Stimulated activated CD4-positive, alpha-beta T cell treated with anti-CD3 and anti-CD28 coated beads, Interleukin-1b, Interleukin-23, amount 100 ng/mL, for 24 hours (primary cell): ENCODE data around the gene COX4I1.

Source experiments
- DNase-seq, 4 experiments: peaks; one replicate each; pipeline ENCODE4 v3.0.0-alpha.2; 2020; ENCODE audit warnings: low read depth in 4 of 4, low spot score in 1 of 4

The COX4I1 gene

DNA sequence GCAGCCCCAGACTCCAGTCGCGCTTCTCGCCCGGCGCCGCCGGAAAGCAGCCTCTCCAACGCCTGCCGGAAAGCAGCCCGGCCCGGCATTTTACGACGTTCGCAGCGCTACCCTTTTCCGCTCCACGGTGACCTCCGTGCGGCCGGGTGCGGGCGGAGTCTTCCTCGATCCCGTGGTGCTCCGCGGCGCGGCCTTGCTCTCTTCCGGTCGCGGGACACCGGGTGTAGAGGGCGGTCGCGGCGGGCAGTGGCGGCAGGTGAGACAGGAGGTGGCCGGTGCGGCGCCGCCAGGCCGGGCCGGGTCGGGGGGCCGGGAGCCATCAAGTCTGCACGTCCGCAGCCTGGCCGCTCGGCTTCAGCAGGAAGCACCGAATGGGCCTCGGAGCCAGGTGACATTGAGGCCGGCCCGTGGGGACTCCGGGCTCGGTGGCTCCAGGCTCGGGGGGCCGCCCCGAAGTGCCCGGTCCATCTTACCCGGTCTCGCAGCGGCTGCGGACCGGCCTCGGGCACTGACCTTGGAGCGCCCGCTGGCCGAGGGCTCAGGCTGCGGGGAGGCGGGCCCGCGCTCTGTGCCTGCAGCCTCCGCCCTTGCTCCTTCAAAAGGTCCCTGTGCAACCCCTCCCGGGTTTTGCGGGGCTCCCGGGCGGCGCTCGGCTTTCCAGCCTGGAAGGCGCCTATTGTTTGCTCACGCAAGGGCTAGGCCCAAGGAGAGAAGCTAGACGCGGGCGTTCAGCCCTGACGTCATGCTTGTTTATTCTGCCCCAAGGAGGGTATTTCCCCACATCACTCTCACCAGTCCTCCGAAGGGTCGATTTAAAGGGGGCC lies at the start of gene COX4I1, which contains the start of gene EMC8:
TSS of gene COX4I1 (plus strand) at position 199 of the 824 bp plus-strand sequence. CDS start 1,511 bp downstream, outside the sequence.
TSS of gene EMC8 (minus strand) at position 48 of the 824 bp plus-strand sequence. CDS start 249 bp downstream, outside the sequence.
- DNase-seq = peak; percentile 86 to 94 (median 90)

DNA sequence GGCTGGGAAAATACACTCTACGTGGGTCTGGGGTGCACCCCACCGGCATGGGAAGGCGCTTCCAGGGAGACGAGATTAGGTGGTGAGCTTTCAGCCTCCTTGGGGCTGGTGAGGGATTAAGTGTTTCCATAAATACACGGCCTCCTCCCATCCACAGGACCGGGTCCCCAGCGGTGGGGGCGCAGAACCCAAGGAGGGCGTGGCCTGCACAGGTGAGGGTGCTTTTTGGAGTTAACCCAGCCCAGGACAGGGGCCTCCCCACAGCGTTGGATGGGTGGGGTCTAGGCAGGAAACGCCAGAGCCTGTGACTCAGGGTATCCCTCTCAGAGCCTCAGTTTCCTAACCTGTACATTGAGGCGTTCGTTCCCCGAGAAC lies 49.7 kb upstream of the COX4I1 start:
- no peak for DNase-seq

DNA sequence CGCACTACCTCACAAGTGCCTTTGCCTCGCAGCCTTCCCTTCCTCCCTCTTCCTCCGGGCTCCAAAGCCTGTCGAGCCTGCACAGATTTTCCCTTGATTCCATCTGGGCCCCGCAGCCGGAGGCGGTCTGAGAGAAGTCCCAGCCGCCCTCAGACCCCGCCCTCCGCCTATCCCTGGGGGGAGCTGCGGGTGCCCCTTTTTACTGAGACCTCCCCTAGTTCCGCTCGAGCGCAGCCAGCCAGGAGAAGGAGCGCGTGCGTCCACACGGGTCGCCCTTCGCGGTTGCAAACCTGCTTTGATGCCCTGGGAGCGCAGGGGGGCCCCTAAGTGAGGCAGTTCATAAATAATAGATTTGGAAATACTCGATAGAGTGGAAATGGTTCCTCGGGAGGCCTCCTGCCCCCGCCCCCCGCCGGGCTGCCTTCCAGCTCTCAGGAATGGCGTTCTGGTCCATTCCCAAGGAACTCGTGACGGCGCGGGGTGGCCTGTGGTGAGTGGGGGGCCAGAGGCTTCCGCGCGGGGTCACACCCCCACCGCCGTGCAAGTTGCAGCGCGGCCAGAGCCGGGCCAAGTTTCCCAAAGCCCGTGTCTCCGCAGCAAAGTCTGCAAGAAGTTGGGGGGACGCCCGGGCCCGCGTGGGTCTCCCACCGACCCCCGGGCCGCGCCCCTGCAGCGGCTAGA lies 49.2 kb upstream of the COX4I1 start:
- DNase-seq = no peak

DNA sequence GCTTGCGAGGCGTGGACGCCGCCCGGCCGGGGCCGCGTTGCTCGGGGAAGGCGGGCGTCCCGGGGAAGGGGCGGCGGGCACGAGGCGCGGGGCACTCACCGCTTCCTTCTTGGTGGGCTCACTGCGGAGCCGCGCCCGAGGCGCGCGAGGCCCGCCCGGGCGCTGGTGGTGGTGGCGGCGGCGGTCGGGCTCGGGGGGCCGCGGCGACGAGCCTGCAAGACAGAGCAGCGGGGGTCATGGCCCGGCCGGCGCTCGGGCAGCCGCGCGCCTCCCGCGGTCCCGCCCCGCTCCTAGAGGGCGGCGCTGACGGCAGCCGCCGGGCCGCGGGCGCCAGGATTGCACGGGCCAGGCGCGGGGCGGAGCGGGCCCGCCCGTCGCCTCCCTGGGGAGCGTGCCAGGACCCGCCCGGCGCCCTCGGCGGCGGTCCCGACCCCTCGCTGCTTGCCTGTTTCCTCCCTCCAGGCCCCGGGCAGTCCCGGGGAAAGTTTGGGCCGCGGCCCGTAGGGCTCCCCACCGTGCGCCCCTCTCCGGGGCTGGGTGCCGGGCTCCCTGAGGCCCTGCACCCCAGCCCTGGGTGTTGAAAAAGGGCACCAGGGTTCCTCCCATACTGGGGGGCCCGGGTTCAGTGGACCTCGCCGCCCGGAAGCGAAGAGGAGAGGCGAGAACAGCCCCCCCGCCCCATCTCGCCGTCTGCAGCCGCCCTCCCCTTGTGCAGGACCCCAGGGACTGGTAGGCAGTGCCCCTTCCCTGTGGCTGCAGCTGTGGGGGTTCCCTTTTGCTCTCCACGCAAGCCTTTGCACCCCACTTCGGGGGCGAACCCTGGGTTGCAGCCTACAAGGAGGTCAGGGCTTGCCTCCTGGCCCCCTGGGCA lies 48.4 kb upstream of the COX4I1 start, which contains the start of gene C16orf74:
TSS of gene C16orf74 (minus strand) at position 270 of the 871 bp plus-strand sequence. CDS start 15,879 bp downstream, outside the sequence.
- DNase-seq = no peak

DNA sequence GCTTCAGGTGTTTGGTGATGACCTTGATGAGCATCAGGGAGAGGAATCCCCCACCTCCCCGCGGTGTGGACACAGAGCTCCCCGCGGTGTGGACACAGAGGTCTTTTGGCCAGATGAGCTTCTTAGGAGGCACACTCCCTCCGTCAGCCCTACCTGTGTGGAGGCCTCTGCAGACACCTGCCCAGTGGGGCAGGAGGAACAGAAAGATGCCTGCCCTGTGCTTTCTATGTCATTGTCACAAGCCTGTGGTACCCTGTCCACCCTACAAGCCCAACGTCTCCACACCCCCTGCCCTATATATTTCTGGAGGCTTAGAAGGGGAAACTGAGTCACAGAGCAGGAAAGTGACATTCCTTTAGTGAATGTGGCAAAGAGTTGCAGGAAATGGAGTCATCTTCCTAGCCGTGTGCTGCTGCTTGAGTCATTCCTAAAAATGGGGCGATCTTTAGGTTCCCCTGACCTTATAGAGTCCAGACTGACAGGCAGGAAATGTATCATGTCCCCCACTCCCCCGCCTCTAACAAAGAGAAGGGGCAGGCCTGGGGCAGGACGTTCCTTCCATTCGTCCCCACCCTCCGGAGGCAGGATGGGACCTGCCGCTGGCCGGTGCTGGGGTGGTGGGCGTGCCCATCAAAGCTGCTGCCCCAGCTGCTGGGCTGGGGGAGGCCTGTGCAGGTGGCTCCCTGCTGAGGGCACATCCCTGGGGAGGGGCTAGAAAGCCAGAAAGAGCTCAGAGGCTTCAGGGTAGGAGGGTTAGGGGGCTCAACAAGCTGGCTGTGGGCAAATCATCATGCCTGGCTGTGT lies 47.6 kb upstream of the COX4I1 start:
- no peak for DNase-seq

DNA sequence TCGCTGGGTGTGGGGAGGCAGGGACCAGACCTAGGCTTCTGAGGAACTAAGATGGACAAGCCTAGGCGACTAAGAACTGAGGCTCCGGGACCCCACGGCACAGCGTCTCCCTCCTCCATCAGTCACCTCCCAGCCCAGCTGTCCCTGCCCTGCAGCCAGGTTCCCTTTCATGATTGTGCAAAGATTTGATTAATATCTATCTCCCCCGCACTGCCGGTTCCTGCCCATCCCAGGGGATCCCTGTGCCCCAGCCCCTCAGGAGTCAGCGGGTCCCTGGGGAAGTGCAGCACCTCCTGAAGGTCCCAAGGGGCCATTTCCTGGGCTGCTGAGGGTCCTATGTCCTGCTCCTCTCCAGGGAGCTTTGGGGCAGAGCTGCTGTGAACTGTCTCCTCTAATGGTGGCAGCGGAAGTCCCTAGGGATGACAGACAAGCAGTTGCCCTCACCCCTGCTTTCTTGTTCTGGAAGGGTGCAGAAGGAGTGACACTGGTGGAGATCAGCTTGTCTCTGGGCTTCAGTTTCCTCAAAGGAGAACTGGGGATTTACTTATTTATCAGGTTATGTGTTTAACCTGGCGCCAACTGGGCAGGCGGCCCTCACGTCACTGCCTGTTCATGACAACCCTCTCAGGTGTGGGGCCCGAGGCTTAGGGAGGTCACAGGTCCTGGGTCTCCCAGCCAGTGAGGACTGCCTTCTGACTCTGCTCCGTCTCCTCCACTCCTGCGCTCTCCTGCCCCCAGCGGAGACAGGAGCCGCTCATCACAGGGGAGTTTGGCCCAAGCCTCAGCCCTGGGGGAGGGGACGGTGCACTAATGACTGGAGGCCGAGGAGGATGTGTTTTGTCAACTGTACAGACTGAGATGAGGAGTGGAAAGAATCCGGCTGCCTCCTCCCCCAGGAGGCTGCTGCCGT lies 46.7 kb upstream of the COX4I1 start:
- no peak for DNase-seq

DNA sequence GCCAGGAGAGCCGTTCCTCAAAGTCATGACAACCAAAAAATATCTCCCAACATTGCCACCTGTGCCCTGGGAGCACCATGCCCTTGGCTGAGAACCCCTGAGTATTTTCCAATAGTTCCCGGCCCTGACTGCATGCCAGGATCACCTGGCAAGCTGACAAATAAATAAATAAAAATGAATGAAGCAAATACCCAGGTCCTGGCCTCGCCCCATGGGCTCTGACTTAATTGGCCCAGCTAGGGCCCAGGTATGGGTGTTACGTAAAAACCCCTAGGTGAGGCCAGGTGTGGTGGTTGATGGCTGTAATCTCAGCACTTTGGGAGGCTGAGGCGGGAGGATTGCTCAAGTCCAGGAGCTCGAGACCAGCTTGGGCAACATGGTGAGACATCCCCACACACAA lies 45.9 kb upstream of the COX4I1 start:
- DNase-seq = no peak

DNA sequence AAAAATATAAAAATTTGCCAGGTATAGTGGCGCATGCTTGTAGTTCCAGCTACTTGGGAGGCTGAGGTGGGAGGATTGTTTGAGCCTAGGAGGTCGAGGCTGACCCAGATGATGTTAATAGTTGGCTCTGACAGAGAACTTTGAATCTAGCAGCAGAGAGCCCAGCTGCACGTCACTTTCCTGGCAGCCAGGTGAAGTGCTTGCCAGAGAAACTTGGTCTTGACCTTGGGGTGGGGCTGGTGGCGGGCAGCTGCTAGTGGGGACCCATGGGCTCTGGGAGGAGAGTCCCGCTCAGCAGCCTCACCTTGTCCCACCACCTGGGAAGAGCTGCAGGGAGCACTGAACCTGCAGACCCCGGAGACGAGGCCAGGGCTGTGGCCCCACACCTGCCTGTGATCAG lies 45.5 kb upstream of the COX4I1 start:
- DNase-seq = no peak

DNA sequence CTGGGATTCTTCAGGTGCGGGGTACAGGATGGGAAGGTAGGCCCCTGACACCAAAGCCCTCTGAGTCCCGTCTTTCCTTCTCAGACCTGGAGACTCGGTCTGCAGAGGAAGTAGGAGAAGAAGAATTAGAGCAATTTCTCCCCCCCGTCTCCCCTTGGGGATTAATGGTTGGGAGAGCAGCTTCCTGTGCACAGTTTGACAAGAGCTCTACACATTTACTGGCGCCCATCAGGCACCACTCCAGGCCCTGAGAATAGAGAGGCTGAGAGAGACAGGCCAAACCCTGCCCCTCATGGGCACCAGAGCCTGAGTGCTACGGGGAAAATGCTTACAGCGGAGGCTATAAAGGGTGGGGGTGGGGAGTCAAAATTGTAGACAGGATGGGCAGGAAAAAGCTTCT lies 45.1 kb upstream of the COX4I1 start:
- DNase-seq = no peak

DNA sequence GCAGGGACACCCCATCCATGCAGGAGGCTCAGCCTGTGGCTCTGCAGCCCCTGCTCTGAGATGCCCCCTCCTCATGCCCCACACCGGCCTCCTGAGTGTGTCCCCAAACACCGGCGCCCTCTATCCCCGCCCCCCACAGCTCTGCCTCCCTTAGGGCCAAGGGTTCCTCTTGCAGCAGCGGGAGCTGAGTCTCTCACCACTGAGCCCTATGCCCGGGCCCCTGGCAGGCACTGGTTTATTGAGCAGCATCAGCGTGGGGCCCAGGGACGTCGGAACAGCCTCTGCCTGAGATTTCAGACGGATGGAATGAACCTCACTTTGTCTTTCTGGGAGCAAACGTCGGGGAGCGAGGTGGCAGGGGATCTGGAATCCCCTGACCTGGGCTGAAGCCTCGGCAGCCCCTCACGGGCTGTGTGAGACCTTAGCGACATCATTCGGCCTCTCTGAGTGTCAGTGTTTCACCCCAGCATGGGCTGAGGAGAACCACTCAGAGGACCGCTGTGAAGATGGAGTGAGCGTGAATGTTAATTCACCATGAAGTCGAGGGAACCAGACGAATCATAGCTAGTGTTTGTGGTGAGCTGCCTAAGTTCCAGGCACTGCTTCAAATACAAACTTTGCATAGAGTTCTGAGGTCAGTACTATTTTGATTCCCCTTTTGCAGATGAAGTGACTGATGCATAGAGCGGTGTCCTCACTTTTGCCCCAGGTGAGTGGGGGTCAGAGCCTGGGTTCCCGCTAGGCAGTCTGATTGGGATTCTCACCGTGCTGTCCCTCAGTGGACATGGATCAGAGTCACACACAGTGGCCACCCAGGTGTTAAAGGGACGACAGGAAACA lies 43.3 kb upstream of the COX4I1 start:
- DNase-seq = no peak

DNA sequence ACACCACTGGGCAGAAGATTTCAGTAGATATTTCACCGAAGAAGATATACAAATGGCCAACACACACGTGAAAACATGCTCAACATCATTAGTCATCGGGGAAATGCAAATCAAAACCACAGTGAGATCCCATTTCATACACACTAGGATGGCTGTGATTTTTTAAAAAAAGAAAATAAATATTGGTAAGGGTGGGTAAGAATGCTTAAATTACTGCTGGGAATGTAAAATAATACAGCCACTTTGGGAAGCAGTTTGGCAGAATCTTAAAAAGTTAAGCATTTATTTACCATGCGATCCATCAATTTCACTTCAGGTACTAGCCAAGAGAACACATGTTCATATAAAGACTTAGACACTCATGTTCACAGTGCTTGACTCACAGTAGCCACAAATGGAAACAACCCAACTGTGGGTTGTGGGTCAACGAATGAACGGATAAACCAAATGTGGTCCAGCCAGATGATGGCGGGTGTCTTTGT lies 42.1 kb upstream of the COX4I1 start:
- DNase-seq = no peak

DNA sequence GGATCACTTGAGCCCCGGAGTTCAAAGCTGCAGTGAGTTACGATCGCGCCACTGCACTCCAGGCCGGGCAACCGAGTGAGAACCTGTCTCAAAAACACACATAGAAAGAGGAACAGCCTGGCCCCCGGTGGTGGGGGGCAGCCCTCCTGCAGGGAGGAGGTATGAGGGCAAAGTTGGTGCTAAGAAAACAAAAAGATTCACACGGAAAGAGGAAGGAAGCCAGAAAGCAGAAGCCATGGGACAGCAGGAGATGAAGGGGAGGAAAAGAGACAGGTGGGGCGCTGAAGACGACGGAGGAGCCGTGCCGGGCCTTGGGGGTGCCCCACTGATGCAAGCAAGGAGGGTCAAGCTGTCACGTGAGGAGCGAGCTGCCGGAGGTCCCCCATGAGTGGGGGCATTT lies 40.4 kb upstream of the COX4I1 start:
- DNase-seq = no peak

DNA sequence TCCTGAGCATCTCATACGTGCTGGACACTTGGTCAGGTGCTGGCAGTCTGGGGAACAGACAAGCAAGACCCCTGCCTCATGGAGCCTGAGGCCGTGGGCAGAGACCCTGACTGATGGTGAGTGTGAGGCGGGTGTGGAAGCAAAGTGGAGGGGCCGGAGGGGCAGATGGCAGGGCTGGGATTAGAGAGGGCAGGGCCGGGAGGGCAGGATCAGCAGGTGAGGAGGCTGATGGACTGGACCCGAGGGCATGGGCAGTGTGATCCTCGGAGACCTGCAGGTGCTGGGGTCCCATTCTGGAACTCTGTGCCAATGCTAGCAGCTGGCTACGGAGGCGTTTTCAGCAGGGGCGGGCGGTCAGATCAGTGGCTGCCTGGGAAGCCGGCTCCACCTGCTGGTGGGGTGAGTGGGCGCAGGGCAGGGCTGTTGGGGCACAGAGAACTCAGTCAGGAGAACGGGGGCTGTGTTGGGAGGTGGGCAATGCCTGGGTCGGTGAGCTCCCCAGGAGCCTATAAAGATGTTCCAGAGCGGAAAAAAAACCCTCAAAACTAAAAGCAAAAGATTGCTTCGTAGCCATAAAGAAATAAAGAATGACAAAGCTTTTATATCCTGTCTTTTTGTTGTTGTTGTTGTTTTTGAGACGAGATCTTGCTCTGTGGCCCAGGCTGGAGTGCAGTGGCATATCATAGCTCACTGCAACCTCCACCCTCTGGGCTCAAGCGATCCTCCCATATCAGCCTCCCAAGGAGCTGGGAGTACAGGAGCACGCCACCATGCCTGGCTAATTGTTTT lies 39.7 kb upstream of the COX4I1 start:
- DNase-seq = no peak

DNA sequence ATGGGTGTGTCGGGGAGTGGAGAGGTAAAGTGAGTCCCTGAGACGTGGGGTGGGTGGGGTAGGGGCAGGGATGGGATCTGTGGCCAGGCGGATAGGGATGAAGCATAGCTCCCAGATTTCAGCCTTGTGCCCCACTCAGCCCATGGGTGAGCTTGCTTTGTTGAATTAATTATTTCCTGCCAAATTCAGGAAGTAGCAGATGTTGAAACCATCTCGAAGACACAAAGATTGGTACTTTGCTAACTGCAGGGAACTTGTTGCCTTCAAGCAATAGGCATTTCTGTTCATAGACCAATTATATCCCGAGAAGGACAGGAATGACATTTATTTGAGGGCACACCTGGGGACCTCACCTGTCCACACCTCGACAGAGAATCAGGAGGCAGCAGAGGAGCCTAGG lies 37.6 kb upstream of the COX4I1 start:
- DNase-seq = no peak

DNA sequence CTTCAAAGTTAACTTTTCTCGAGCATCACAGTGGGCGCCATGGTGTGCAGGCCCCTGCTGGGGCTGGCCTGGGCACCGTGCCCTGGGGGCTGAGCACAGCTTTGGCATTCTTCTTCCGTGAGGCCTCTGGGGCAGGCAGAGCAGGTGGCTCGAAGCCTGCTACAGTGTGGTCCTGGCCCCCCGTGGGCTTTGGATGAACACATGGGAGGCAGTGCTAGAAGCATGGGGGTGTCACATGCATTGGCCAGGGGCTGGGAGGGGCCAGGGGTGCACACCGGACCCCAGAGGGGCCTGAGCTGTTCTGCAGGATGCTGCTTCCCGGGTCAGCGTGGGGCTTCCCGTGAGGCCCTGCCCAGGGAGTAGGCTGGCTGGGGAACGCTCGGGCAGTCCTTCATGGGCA lies 36.5 kb upstream of the COX4I1 start:
- DNase-seq = no peak

DNA sequence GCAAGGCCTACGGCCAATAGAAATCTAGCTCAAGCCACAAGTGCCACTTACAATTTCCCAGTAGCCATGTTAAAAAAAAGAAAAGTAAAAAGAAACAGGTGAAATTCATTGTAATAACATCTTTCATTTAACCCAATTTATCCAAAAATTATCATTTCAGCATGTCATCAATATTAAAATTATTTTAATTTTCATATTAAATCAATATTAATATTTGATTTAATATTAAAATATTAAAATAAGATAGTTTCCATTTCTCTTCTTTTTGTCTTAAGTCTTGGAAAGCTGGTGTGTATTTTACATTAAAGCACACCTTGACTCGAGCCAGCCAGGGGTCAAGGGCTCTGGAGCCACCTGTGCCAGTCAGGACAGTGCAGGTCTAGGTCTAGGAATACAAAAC lies 35.9 kb upstream of the COX4I1 start:
- DNase-seq = no peak

DNA sequence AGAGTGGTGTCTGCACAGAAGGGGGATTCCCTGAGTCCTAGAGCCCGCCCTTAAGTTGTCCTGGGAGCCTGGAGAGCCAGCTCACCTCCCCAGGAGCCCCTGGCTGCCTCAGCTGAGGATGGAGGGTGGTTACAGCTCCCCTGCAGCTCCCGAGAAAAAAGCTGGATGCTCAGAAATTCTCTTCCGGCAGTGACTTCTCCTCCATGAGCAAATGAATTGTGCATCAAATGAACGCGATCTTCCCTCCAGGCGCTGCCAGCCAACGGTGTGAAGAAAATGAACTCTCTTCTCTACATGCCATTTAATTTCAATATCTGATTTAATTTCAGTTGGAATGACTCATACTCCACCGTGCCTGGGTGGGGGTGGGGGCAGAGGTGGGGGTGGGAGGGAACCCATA lies 34.3 kb upstream of the COX4I1 start:
- DNase-seq = no peak

DNA sequence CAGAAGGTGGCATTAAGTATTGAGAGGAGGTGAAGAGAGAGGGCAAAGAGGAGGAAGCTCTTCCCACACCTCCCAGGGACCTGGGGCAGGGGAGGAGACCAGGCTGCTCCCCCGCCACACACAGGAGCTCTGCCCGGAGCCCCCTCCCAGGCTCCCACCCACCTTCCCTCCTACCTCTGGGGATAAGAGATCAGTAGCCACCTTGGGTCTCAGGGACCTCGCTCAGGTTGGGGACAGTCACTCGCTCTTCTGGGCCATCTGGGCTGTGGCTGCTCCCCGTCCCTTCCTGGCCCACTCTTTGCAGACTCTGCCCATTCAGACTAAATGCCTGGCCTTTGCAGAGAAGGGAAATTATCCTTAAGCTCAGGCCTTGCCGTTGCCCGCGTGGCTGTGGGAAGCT lies 33.7 kb upstream of the COX4I1 start:
- DNase-seq = no peak
